ENCODE measurements around the gene NANOS3. TPM values are rescaled to one million over a fixed set of nuclear protein-coding genes. Genes with fewer than 3 reads are reported as not detected.

NANOS3 gene
- total RNA-seq, 1 donor from 2014 or later = not detected

- no peak for DNase-seq (ENCODE audit: low read depth)
- no peak for TF ChIP-seq CTCF (conservative IDR thresholded peaks at IDR 0.05; ENCODE audit: low read depth, low read length)
Measured at GRCh38 chr19:13884726-13885591, 8.0 kb downstream of the NANOS3 start.

GRCh38 chr19:13885826-13886365, 9.0 kb downstream of the NANOS3 start:
- DNase-seq (ENCODE audit: low read depth) = no peak
- TF ChIP-seq CTCF (conservative IDR thresholded peaks at IDR 0.05; ENCODE audit: low read depth, low read length) = no peak
- no peak overlapping the region for H3K4me3 ChIP-seq (ENCODE audit: low read depth, low read length)

More at GRCh38 chr19:13884726-13885591, 8.0 kb downstream of the NANOS3 start:
- H3K4me3 ChIP-seq (ENCODE audit: low read depth, low read length) = peak overlapping the region; percentile 13

GRCh38 chr19:13887018-13887436, 10.1 kb downstream of the NANOS3 start:
- TF ChIP-seq CTCF (conservative IDR thresholded peaks at IDR 0.05; ENCODE audit: low read depth, low read length) = no peak
- H3K4me3 ChIP-seq (ENCODE audit: low read depth, low read length) = no peak overlapping the region
- DNase-seq (ENCODE audit: low read depth) = no peak

- DNase-seq (ENCODE audit: low read depth) = no peak
- H3K4me3 ChIP-seq (ENCODE audit: low read depth, low read length) = no peak overlapping the region
- no peak for TF ChIP-seq CTCF (conservative IDR thresholded peaks at IDR 0.05; ENCODE audit: low read depth, low read length)
Measured at GRCh38 chr19:13887517-13887916, 10.6 kb downstream of the NANOS3 start.

- no peak for DNase-seq (ENCODE audit: low read depth)
- H3K4me3 ChIP-seq (ENCODE audit: low read depth, low read length) = no peak overlapping the region
- TF ChIP-seq CTCF (conservative IDR thresholded peaks at IDR 0.05; ENCODE audit: low read depth, low read length) = no peak
Measured at GRCh38 chr19:13888281-13888680, 11.3 kb downstream of the NANOS3 start.

- DNase-seq (ENCODE audit: low read depth) = no peak
- no peak overlapping the region for H3K4me3 ChIP-seq (ENCODE audit: low read depth, low read length)
- no peak for TF ChIP-seq CTCF (conservative IDR thresholded peaks at IDR 0.05; ENCODE audit: low read depth, low read length)
Measured at GRCh38 chr19:13890136-13890535, 13.2 kb downstream of the NANOS3 start.
